ENCODE data around the gene SHKBP1.
"Not testable (repeated sequence)": the region's sequence is repeated elsewhere in the genome, so short reads cannot be mapped to it uniquely, and the experiment has no call there.

Gene SHKBP1, protein sequence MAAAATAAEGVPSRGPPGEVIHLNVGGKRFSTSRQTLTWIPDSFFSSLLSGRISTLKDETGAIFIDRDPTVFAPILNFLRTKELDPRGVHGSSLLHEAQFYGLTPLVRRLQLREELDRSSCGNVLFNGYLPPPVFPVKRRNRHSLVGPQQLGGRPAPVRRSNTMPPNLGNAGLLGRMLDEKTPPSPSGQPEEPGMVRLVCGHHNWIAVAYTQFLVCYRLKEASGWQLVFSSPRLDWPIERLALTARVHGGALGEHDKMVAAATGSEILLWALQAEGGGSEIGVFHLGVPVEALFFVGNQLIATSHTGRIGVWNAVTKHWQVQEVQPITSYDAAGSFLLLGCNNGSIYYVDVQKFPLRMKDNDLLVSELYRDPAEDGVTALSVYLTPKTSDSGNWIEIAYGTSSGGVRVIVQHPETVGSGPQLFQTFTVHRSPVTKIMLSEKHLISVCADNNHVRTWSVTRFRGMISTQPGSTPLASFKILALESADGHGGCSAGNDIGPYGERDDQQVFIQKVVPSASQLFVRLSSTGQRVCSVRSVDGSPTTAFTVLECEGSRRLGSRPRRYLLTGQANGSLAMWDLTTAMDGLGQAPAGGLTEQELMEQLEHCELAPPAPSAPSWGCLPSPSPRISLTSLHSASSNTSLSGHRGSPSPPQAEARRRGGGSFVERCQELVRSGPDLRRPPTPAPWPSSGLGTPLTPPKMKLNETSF

GRCh38 chr19:40576585-40577451 is at the start of gene SHKBP1:
SHKBP1 (plus strand) TSS chr19:40576873; CDS start chr19:40576900, 27 bp downstream.
- DNase-seq = peak; percentile 93 to 94

- DNase-seq = no peak
Measured at GRCh38 chr19:40528078-40528477, 48.6 kb upstream of the SHKBP1 start.

DNA sequence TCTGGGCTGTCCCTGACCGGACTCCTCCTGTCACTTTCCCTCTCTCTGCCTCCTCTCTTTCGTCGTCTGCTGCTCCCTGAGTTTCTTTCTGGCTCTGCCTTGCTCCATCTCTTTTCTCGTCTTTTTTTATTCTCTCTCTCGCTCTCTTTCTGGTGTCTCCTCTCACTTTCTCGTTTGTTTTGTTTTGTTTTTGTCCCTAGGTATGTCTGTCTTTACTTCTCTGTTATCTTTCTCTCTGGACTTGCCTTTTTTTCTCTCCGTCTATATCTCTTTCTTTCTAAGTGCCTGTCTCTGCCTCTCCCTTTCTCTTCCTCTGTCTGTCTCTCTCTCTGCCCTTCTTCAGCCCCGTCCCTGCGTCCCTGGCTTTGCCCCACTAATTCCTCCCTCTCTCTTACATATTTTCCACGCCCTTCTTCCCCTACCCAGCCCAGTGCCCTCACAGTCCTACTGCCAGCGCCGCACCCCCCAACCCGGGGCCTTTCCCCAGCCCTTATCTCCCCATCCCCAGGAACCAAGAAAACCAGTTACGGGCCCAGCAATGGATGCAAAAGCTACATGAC is 48.1 kb upstream of the SHKBP1 start:
- no peak for DNase-seq

DNA sequence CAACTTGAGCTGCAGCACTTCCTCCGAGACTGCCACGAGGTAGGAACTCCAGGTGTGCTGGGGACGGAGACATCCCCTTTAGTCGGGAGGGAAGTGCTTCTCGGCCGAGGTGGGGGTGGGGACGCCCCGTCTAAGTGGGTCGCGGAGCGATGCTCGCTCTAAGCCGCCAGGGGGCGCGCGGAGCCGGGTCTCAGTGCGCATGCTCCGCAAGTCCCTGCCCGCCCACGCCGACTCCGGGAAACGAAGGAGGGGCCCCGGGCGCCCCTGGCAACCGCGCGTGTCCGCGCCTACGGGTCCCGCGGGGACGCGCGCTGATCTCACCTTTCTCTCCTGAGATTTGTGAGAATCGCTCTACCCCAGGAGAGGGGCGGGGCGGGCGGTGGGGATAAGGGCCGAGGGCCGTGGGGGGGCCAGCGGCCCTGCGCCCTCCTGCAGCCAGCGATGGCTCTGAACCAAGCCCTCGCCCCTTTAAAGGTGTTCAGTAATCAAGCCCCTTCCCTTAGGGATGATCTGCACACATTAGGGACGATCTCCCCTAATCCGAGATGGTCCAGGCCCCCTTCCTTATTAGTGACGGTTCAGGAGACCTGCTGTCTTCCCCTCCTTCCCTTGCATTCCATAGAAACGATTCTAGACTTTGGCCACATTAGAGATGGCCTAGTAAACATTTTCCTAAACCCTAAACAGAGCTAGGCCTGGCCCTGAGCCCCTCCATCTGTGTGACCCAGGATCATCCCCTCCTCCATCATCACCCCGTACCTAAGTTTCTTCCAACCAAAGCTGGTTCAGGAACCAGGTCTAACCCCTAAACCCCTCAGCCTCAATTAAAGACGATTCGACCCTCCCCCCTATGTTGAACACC is 47.3 kb upstream of the SHKBP1 start:
- DNase-seq = peak; percentile 90

DNA sequence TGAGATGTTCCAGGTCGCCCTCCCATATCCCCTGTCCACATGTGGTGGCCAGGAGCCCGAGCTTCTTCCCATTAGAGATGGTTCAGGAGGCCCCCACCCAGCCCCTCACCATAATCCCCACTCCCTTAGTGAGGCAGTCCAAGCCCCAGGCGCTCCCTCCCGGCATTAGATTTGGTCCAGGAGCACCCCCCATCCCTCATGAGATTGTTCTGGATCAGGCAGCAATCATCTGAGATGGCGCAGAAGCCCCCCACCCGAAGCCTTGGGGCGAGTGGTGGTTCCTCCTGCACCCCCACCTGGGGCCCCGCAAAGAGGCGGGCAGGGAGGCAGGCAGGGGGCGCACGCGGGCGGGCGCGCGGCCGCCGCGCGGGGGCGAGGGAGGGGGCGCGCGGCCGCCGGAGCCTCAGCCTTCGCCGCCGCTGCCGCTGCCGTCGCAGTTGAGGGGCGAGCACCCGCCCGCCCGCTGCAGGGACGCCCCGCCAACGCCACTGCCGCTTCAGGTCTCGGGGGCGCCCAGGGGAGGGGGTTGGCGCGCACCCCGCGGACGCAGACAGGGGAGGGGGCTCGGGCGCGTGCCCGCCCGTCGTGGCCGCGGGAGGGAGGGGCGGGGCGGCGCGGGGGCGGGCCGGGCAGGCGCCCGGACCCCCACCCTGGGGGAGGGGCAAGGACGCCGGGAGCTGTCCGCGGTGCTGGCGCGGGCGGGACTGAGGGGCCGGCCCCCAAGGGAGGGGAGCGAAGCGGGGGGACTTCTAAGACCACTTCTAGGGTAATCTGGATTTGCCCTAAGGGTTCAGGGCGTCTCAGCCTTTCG is 46.4 kb upstream of the SHKBP1 start:
- peak in 1 of 2 donors; percentile 23 for DNase-seq

DNA sequence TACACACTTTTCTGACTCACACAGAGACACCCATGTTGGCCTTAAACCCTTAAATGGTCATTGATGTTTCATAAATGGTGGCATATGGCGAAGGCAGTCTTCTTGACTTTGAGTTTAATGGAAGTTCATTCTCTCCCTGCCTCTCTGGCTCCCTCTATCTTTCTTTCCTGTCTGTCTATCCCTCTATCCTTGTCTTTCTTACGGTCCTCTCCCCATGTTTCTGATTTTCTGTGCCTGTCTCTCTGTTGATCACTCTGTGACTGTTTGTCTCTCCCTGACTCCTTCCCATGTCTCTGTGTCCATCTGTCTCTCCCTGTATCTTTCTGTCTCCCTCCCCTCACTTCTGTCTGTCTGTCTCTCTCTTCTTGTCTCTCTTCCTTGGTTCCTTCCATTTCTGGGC is 43.2 kb upstream of the SHKBP1 start:
- DNase-seq = no peak

DNA sequence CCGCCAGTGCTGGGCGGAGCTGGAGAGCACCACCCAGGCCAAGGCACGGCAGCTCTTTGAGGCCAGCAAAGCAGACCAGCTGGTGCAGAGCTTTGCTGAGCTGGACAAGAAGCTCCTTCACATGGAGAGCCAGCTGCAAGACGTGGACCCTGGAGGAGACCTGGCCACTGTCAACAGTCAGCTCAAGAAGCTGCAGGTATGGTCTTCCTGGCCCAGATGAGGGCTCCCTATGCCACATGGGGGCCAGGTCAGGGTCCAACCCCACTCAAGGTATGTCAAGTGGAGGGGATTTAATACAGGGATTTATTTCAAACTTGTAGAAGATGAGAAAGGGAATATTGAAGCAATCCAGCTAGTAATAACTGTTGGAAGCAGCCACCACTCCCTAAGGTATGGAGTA is 42.5 kb upstream of the SHKBP1 start:
- DNase-seq = no peak

GRCh38 chr19:40539070-40539469 is 37.6 kb upstream of the SHKBP1 start:
- DNase-seq = no peak

- DNase-seq = no peak
Measured at GRCh38 chr19:40542202-40542859, 34.3 kb upstream of the SHKBP1 start.

DNA sequence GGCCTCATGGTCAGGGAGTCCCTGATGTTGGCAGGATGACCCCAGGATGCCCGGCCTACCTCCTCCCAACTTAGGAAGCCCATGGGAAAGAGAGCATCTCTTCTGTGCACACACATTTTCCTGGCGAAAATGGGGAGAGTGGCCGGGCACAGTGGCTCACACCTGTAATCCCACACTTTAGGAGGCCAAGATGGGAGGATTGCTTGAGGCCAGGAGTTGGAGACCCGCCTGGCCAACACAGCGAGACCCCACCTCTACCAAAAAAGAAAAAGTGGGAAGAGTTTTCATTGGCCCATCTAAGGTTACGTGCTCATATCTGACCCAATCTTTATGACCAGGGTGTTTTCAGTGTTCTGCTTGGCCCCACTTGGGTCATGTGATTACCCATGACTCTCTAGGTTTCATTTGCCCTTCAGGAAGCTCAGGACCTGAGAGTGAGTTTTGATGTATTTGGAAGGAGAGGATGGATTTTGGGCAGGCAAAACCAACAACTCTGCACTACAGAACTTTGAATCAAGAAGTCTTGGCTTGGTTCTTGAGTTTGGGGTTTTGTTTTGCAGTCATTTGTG is 33.6 kb upstream of the SHKBP1 start:
- DNase-seq = no peak

DNA sequence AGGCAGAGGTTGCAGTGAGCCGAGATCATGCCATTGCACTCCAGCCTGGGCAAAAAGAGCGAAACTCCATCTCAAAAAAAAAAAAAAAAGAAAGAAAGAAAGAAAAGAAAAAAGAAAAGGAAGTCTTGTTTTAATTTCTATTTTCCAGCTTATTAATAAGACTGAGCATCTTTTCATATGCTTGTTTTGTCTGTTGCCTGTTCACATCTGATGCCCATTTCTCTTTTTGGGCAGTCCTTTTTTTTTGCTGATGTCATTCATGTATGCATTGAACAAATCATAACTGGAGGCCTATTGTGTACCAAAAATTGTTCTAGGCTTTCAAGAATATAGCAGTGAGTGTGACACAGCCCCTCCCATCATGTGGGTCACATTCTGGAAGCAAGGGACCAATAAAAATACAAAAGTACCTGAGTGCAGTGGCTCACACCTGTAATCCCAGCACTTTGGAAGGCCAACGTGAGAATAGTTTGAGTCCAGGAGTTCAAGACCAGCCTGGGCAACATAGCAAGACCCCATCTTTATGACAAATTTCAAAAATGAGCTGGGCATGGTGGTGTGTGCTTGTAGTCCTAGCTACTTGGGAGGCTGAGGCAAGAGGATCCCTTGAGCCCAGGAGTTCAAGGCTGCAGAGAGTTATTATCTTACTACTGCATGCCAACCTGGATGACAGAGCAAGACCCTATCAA is 30.4 kb upstream of the SHKBP1 start:
- not testable (repeated sequence) for DNase-seq

DNA sequence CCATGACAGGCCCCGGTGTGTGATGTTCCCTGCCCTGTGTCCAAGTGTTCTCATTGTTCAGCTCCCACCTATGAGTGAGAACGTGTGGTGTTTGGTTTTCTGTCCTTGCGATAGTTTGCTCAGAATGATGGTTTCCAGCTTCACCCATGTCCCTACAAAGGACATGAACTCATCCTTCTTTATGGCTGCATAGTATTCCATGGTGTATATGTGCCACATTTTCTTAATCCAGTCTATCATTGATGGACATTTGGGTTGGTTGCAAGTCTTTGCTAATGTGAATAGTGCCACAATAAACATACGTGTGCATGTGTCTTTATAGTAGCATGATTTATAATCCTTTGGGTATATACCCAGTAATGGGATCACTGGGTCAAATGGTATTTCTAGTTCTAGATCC is 29.5 kb upstream of the SHKBP1 start:
- DNase-seq = not testable (repeated sequence)

- DNase-seq = no peak
Measured at GRCh38 chr19:40547836-40548235, 28.8 kb upstream of the SHKBP1 start.

DNA sequence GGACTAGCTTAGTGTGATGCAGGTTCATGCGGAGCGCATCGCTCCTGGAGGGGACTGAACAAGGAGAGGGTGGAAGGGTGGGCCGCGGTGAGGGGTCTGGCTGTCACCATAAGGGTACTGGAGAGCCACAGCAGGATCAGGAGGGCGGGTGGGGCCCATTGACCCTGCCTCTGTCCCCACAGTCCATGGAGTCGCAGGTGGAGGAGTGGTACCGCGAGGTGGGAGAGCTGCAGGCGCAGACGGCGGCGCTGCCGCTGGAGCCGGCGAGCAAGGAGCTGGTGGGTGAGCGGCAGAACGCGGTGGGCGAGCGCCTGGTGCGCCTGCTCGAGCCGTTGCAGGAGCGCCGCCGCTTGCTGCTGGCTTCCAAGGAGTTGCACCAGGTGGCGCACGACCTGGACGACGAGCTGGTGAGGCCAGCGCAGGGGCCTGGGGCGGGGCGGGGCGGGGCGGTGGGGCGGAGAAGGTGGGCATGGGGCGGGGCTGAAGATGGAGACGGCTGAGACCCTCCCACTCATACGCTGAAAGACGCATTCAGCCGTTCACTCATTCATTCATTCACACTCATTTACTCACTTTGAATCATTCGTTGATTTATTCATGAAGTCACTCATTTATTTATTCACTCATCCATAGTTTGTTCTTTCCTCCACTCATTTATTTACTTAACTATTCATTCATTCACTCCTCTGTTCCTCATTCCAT is 27.5 kb upstream of the SHKBP1 start:
- DNase-seq = peak; percentile 66 to 73

DNA sequence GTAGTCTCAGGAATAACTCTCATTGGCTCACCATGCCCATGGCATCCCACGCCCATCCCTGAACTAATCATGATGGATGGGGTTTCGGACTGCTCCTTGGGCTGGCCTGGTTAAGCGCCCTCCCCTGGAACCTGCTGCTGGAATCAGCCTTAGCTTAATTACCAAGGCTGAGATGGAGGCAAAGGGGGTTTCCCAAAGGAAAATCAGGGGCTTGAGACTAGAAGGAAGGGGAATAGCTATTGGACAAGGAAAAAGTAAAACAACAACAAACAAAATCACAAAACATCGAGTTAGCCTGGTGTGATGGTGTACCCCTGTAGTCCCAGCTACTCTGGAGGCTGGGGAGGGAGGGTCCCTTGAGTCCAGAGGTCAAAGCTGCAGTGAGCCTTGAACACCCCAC is 25.7 kb upstream of the SHKBP1 start:
- no peak for DNase-seq

GRCh38 chr19:40552848-40553247 is 23.8 kb upstream of the SHKBP1 start:
- no peak for DNase-seq

DNA sequence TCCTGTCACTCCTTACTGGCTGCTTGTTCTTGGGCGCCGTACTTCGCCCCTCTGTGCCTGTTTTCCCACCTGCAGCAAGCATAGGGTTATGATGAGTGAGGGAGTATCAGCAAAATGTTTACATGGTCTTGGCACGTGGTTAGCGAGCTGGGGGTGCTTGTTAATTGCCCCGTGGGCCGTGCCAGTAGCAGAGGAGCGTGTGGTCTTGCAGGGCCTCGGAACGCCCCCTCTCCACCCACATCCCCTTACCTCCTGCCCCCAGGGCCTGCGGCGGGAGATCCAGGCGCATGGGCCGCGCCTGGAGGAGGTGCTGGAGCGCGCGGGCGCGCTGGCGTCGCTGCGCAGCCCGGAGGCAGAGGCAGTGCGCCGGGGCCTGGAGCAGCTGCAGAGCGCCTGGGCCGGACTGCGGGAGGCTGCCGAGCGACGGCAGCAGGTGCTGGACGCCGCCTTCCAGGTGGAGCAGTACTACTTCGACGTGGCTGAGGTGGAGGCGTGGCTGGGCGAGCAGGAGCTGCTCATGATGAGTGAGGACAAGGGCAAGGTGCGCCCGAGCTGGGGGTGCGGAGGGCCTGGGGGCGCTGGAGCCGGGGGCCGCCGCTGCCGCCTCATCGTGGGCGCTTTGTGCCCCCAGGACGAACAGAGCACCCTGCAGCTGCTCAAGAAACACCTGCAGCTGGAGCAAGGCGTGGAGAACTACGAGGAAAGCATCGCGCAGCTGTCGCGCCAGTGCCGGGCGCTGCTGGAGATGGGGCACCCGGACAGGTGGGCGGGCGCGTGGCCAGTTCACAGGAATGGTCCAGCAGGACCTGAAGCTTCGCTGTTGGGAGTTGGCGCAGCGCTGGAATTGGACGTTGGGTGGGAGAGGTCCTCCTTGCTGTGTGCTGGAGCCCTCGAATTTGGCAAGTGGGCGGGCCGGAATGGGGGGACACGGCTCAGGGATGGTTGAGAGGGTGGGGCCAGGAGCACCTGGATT is 22.5 kb upstream of the SHKBP1 start:
- DNase-seq = no peak

Data from CD4-positive, alpha-beta T cell treated with Interleukin-4 for 1 hour (primary cell).